ENCODE measurements around the gene PRKCA.
"Not testable (repeated sequence)": the region's sequence is repeated elsewhere in the genome, so short reads cannot be mapped to it uniquely, and the experiment has no call there.

The PRKCA gene

DNA sequence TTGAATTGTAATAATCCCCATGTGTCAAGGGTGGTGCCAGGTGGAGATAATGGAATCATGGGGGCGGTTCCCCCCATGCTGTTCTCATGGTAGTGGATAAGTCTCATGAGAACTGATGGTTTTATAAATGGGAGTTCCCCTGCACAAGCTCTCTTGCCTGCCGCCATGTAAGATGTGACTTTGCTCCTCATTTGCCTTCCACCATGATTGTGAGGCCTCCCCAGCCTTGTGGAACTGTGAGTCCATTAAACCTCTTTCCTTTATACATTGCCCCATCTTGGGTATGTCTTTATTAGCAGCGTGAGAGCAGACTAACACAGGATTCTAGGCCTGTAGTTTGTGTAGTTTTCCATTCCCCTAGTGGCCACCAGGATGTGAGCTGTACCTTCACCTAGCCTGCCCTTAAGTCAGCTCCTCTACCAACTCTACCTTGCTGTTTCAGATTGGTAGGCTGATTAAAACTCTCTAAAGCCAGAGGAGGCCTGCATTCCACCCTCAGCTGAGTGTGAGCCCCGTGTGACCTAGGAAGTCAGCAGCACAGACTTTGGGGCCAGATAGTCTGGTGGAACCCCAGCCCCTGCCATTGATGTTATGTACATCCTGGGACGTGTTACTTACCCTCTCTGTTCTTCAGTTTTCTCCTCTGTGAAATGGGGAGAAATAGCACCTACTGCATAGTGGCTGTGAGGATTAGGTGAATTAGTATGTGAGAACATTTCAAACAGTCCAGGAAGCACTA lies 280.1 kb downstream of the PRKCA start:
- DNase-seq = no peak

DNA sequence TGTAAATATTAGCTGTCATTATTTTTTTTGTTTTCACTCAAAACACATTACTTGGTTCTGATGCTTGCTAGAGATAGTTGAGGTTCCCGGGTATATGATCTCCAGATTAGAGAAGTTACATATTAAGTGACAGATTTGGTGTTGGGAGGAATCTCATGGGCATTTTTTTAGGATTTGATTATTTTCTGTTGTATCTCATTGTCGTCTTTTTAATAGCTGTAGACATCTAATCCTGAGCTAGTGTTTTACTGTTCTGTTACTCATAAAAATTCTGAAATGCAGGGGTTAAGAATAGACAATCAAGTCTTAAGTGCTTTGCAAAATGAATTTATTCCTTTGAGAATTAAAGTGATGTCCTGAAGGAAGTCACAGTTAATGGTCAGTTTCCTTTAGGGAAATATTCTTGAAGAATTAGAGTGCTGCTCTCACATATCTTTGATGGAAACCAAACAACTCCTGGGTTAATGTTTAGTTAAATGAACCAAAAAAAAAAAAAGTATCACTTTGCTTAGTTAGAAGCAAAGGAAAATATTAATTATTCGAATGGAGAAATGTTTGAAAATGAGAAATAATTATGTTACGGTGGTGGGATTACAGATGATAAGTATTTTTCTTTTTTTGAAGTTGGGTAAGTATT lies 280.8 kb downstream of the PRKCA start:
- no peak for DNase-seq

DNA sequence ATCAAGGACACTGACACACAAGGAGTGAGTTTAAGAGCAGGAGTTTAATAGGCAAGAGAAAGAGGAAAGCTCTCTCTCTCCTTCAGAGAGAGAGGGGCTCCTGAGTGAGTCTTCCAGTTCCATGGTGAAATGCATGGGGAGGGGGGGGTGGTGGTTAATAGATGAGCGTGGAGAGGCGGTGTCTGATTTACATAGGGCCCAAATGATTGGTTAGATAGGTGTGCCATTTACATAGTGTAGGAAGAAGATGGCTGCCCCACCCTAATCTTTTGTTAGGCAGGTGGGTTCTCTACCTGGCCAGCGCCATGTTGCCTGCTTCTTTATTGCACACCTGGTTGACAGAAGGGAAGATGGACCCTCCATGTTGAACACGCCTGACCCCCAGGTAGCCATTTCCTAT lies 282.5 kb downstream of the PRKCA start:
- DNase-seq = no peak

DNA sequence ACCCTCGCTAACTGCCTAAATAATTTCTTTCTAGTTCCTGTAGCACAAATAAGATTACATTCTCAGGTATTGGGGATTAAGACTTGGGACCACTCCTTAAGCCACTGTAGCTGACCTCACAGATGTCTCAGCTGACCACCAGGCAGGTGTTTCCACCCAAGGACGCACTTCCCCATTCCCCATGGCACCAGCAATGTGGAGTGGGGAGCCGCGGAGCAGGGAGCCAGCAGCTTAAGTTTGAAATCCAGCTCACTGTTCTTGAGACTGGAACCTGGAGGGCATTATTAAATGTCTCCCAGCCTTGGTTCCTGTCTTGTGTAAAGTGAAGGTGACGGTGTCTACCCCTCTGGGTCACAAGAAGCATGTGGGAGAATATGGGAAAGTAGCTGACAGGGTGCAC lies 283.1 kb downstream of the PRKCA start:
- no peak for DNase-seq

DNA sequence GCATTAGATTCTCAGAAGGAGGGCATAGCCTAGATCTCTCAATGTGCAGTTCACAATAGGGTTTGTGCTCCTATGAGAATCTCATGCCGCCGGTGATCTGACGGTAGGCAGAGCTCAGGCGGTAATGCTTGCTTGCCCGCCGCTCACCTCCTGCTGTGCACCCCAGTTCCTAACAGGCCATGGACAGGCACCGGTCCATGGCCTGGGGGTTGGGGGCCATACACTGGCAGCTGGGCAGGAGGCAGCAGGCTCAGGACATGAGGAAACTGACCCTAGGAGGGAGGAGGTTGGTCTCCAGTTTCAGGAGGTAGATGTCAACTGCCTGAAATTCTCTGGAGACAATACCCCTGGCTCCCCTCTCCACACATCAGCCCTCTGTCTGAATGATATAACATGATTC lies 287.5 kb downstream of the PRKCA start:
- no peak for DNase-seq

DNA sequence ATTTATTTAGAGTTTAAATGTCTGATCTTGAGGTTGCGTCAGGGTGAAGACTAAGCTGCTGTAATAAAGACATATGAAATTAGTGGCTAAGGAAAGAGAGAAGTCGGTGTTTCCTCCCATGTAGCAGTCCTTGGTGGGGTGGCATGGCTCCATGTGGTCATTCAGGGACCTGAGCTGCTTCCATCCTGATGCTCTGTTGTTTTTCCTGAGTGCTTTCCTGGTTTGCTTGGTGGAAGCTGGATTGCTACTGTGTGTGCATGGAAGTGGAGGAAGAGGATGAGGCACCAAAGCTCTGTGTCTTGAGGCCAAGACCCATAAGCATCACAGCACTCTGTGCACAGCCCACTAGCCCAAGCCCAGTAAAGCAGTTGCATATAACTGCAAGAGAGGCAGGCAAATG lies 290.7 kb downstream of the PRKCA start:
- no peak for DNase-seq

DNA sequence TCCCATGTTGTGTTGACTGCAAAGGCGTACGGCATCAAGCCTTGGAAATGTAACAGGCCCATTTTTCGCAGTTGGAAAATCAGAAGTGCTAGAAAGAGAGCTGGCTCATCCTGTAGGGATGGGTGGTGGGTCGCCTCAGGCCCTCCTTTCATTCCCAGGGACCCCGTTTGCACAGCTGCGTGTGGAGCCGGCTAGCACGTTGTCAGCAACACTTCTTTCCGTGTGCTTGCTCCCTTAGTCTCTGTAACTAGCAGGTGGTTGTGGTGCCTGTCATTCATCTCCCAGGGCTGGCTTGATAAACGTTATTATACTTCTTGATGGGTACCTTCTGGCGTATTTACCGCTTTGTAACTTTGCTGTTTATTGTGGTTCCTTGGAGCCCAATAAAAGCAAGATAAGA lies 293.5 kb downstream of the PRKCA start:
- no peak for DNase-seq

DNA sequence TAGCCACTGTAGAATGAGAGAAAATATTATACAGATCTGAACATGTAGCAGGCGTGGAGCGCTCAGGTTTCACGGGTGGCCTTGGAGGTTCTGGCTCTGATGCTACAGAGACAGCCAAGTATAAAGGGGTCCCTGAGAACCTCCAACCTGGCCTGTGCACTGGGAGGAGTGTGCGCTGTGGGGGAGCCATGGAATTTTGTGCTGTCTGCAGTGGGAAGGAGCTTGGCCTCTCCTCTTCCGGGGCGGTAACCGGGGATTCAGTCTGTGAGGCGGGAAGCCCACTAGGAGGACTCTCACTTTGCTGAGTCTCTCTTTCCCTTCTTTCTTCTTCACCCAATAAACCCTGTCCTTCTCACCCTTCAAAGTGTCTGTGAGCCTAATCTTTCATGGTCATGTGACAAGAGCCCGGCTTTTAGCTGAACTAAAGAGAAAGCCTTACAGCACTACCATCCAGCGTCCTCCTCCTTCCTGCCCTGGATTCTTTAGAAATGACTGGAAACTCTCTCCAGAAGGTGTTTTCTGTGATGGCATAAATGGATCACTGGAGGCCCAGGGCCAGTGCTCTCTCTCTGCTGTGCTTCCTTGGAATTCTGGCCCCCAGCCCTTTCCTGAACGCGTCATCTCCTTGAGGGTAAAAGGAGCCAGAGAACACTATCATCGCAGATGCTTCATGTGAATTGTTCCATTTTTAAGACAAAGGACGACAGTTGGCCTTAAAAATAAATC lies 300.4 kb downstream of the PRKCA start:
- no peak for DNase-seq

DNA sequence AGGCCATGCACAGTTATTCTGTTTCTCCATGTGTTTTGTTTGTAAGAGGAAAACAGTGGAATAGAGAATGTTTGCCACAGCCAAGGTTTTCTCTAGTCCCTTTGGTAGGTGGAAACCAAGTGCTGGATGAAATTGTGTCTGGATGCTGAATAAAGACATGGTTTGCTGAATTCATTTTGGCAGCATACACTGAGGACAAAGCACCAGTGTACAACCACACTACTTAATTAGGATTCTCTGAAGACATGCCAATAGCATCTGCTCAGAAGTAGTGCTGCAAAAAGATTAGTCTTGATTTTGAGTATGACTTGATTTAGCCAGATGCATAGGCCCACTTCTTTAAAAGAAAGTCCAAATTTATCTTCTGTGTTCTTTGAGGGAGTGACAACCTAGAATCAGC lies 302.0 kb downstream of the PRKCA start:
- DNase-seq = no peak

DNA sequence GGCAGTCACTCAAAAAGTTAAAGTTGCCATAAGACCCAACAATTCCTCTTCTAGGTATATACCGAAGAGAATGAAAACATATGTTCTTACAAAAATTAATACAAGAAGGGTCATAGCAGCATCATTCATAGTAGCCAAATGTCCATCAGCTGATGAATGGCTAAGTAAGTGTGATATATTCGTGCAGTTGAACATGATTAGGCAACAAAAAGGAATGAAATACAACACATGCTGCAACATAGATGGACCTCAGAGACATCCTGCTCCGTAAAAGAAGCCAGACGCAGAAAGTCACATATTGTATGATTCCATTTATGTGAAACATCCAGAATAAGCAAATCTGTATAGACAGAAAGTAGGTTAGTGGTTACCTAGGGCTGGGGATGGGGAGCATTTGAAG lies 303.1 kb downstream of the PRKCA start:
- no peak for DNase-seq

DNA sequence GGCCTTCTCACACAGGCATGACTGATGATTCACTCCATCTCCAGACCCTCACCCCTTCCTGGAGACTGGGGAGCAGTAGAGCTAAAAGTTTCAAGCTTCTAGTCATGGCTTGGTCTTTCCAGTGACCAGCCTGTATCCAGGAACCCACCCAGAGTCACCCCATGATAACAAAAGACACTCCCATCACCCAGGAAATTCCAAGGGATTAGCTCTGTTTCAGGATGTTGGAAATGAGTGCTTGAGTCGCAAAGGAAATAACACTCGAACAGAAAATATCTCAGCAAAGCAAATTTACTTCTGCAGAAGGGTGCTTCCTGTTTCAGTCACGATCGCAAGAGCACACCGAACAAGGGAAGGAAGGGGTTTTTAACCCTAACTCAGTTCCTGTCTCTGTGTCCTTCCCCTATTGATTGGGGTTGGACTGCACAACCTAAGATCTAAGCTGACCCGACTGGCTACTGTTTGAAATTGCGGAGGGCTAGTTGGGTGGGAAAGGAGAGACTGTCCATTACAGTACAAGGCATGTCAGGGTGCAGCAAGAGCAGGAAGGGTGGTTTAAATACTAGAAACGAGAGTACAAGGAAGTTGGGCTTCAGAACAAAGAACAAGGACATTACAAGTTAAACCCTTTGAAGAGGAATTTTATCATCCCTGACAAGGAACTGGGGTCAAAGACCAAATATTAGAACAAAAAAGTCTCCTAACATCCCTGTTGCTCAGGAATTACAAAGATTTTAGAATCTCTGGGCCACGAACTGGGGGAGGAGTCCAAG lies 308.1 kb downstream of the PRKCA start:
- no peak for DNase-seq

DNA sequence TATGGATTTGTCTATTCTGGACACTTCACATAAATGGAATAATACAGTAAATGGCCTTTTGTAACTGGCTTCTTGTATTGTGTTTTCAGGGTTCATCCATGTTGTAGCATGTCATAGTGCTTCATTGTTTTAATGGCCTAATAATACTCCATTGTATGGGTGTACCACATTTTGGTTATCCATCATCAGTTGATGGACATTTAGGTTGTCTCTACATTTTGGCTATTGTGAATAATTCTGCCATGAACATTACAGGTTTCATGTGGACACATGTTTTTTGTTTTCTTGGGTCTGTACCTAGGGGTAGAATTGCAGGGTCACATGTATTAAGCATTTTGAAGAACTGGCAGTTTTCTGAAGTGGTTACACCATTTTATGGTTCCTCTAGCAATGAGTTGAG lies 309.0 kb downstream of the PRKCA start:
- no peak for DNase-seq

DNA sequence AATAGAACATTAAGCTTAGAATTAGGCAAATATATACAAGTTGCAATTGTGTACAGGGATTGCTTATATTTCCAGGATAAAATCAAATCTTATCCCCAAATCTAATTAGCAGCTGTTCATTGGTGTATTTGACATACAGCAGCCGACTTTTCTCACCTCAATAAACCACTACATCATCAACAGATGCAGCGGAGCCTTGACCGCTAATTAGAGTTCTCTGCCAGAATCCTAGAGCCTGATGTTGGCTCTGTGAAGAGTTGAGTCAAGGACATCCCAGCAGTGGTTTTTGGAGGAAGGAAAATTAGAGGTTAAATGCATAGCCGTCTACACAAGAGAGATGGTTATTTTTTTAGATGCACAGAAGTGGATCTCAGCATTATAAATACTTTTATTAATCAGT lies 310.6 kb downstream of the PRKCA start:
- no peak for DNase-seq

DNA sequence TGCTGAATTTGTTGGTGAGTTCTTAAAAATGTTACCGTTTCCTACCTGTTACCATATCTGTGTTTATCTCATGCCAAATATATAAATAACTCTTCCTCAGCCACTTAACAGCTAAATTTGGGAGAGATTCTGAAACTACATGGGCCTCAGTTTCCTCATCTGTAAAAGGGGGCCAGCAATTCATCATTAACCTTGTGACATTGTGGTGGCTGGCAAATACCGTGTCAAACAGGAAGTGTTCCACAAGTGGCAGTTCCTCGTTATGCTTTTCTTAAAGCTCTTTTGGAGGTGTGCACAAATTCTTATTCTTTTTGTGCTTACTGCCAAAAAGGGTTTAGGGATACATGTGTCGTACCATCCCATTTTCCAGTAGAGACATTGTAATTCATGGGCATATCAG lies 312.1 kb downstream of the PRKCA start:
- no peak for DNase-seq

DNA sequence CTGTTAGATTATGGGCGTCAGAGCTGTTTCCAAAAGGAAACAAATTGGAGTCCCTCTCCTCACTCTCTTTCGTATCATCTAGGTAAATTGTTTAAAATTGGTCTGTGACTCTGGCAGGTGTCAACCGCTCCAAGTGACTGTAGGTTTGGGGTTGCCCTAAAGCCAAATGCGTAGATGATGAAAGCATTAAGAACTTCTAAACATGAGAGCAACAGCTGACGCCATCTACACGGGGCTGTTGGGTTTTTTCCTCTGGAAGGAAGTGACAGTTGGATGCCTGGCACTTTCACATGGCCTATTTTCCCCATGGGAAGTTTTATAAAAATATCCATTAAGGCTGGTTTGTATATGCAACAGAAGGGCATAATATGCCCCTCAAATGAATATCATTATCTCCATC lies 316.8 kb downstream of the PRKCA start:
- no peak for DNase-seq

DNA sequence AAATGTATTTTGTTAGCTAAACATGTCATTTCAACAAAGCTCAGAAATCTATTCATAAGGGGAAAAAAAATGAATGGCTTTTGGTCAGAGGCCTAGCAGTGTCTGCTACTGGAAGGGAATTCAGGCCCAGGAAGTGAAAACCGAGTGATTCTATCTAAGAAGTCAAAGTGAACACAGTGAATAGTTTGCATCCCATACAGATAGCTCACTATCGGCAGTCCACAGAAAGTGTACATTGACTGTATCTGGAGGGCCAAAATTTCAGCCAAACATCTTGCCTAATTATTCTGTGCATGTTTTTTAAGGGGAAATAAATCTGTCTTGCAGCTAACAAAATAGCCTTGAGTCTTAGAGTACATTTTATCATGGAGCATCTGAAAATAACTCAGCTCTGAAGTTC lies 318.1 kb downstream of the PRKCA start:
- no peak for DNase-seq

DNA sequence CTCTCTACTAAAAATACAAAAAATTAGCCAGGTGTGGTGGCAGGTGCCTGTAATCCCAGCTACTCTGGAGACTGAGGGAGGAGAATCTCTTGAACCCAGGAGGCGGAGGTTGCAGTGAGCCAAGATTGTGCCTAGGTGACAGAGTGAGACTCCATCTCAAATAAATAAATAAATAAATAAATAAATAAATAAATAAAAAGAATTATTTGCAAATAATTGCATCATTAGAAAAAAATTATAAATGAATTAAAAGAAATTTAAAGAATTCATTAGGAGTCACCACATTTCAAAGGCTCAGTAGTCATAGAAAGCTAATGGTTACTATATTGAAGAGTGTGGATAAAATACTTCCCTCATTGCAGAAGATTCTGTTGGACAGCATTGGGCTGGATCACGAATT lies 322.2 kb downstream of the PRKCA start:
- not testable (repeated sequence) for DNase-seq

DNA sequence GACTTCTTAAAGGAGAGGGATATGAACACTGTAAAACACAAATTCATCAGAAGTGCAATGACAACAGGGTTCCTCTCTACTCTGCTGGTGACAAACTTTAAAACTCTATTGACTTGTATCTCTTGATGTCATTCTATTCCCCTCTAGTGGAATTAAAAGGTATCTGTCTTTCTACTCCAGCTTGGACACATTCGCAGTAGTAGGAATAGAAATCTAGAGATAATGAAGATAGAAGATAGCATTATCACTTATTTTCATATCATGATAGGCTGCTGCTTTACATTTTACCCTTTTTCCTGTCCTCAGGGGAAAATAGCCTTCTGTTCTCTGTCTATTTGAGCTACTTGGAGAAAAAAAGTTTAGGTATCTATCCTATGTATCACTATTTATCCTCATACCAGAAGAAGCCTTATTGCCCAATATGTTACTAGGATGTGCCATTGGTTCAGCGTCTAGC lies 322.9 kb downstream of the PRKCA start:
- DNase-seq = no peak

DNA sequence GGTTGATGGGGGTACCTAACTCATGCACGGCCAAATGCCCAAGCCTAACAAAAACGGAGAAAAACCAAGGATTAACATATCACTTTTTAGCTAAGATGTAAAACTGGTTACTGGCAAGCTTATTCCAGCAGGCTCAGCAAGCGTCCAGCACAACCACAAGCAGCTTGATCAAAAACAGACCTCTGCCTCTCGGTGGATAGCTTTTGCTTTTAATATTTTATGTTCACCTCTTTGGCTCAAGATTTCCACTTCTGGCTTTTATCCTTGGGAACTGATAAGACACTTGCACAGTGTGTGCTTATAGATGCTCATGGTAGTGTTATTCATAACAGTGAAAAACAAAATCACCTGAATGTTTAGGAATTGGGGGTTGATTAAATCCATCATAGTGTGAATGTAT lies 325.6 kb downstream of the PRKCA start:
- no peak for DNase-seq

DNA sequence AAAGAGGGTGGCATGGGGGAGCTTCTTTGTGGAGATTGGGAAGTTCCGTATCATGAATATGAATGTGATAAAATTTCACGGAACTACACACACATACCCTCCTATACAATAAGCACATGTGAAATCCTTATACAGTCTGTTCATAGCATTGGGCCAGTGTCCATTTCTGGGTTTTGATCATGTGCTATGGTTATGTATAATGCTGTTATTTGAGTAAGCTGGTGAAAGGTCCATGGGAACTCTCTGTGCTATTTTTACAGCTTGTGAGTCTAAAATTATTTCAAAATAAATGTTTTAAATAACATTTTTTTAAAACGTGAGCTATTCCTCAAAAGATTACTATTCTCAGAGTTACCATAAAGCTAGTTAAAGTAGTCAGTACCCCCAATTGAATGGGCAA lies 327.3 kb downstream of the PRKCA start:
- no peak for DNase-seq

DNA sequence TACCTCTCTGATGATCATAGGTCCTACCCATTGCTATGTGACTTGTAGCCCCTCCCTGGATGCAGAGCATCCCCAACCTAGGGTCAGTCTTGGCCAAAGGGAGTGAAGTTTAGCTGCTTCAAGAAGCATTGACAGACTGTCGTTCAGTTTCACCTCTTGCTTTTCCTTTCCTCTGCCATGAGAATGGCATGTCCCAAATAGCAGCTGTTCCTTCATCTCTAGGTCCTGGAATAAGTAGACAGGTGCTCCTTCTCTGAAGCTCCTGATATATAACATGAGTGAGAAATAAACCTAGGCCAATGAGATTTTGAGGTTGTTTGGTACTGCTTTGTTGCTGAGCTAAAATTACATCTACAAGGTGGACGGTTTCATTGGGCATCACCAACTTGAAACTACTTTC lies 328.0 kb downstream of the PRKCA start:
- DNase-seq = no peak

DNA sequence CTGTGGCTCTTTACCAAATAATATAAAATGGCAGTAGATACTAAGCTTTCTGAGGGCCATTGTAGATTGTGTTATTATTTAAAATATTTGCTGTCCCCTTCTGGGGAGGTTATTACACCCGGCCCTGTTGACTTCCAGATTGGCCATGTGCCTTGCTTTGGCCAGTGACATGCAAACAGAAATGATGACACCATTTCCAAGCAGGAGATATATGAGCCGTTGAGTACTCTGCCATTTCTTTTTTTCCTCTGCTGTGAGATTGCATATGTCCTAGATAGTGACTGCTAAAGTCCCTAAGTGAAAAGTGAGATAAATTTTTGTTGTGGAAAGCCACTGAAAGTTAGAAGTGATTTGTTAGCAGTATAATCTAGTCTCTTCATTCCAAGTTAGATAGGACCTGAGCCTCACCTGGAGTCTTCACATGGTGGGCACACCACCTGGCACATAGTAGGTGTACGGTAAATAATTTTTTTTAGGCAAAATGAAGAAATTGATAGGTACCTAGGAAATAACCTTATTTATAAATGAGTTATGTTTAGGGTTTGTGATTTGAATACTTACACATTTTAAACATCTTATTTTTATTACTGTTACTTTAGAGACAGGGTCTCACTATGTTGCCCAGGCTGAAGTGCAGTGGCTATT lies 328.5 kb downstream of the PRKCA start:
- DNase-seq = no peak

DNA sequence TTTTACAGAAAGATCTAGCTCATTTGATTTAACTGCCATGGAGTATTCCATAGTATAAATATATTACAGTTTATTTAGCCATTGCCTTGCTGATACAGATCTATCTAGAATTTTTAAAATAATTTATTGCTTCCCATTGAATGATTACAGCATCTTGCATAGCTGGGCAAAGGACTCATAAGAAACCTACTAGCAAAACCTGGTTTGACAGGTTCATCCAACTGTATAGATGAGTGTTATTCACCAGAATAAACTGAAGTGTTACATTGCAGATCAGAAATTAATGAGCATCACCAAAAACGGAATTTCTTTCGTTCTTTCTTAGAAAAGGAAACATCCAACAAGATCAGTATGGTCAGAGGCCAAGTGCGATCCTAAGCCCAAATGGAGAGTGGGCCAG lies 330.3 kb downstream of the PRKCA start:
- DNase-seq = peak; percentile 55

All from retina (tissue), 1 donor.